CD4-positive, alpha-beta T cell treated with Interleukin-17A for 4 hours (primary cell): ENCODE measurements around the gene FRMD3.
A peak's percentile ranks its signal among the peaks of the same experiment; 100 is the strongest.
"Not testable (repeated sequence)": the region's sequence is repeated elsewhere in the genome, so short reads cannot be mapped to it uniquely, and the experiment has no call there.

Experiments
- DNase-seq: peaks from one replicate; pipeline ENCODE4 v3.0.0-alpha.2; 2020; ENCODE audit warnings: mixed read lengths

The FRMD3 gene

DNA sequence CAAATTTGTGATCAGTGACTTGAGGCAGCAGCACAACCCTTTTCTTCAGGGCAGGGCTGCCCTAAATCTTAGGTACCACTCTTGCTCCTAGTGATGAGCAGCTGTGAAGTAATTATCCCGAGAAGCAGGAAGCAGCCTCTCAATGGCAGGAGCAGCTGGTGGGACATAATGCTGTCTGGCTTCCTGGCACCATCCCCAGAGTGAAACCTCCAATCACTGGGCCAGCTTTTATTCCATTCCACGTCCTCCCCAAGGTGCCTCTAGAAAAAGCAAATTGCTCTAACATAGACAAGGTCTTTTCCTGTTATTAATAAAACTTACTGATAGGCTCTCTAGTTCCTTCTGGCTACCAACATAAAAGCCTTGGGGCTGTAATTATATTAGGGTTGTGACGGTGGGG, 154.0 kb downstream of the FRMD3 start:
- no peak for DNase-seq

DNA sequence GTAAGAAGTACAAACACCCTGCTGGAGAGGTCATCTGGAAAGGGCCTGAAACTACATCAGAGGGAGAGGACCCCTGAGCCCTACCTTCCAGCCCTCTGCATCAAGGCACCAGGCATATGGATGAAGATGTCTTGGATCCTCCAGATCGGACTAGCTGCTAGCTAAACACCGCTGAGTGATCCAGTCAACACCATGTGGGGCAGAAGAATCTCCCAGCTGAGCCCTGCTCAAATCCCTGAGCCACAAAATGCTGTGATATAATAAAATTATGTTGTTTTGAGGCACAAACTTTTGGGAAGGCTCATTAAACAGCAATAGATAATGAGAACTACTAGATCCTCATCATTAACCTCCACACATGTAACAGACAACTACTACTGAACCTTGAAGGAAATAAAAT, 155.2 kb downstream of the FRMD3 start:
- no peak for DNase-seq

DNA sequence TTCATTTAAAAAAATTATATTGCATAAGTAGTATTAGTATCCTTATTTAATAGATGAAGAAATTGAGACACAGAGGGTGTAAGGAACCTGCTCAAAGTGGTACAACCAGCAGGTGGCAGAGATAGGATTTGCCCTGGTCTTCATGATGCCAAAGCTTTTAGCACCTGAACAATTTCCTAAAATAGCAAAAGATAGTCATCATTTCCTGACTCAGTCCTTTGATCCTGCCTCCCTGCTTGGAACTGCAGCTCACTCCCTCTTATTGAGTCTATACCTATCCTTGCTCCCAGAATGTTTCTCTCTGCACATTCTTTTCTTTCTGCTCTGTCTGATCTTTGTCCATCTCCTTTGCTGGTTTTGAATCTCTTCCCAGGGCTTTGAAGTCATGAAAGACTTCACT, 155.8 kb downstream of the FRMD3 start:
- no peak for DNase-seq

DNA sequence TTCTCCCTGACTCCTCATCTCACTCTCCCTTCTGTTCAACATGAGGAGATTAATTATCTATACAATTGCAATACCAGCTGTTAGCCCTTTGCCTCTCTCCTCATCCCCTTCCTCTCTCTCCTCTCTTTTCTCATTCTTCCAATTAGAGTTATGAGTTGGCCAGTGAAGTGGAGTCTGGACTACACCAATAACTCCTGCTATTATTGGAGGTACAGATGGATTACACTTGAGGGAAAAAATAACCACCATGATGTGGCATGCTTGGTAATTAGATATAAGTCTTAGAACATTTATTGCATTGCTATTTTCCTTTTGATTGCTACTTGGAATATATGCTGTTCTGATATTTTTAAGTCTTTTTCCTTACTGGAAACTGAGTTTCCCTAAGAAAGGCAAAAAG, 159.2 kb downstream of the FRMD3 start:
- no peak for DNase-seq

DNA sequence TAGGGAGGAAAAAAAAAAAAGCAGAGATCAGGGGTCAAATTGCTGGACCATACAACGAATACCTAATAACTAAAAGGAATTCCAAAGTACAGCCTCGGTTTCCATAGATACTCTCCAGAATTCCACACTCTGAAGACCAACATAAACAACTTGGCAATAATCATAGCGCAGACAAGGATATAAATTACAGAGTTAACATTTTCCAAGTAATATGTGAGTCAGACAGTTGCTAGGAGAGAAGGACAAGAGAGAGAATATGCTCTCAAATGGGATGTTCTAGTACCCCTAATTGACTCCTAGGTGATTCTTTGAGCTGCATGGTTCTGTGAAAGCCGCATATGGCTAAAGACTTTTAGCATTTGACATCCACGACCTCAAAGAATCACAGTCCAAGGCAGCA, 165.2 kb downstream of the FRMD3 start:
- DNase-seq = no peak

DNA sequence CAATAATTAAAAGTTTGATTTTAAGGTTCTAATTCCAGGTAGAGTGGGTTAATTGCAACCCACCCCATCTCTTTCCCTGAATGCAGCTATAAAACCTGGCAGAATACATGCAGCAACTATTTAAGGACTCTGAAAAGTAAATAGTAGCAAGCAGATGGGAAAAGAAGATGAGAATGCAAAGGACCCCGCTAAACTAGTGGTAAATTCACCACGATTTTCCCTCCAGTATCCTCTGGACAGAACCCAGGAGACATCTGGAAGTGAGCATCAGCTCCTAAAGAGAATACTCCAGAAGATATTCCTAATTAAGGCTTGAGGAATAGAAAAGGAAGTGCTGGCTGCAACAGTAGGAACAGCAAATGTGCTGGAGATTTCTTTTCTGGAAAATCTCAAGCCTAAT, 170.9 kb downstream of the FRMD3 start:
- no peak for DNase-seq

DNA sequence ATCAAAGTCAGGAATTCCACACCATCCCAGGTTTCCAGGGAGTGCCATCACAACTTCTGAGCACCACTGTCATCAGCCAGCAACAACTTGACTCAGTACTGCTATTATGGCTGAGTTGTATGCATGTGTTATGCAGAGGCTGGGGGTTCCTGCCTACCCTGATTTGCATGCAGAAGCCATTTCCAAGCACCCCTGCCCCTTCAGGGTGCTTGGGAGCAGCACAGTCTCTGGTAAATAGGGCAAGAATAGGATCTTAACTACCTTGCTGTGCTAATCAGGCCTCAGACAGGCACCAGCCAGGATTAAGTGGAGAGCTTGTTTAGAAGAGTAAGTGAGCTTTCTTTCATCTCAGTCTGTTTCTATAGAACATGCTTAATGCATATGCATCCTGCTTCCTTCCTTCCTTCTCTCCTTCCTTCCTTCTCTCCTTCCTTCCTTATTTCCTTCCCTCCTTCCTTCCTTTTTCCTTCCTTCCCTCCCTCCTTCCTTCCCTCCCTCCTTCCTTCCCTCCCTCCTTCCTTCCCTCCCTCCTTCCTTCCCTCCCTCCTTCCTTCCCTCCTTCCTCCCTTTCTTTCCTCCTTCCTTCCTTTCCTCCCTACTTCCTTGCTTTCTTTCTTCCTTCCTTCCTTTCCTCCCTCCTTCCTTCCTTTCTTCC, 175.7 kb downstream of the FRMD3 start:
- DNase-seq = no peak

DNA sequence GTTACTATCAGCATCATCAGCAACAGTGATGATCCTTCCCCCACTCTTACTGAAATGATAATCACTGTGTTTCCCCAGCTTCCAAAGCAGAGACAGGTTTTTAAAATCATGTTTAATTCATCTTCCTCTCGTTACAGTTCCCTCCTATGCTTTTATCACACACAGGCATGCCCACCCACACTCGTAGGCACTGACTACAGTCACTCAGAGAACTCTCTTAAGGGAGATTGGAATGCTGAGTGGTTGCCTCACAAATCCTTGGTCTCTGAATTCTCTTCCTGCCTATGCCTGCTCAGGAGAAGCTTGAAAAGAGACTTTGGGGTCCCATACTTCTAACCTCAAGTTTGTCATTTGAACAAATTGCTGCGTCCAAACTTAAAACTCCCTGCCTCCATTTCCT, 179.2 kb downstream of the FRMD3 start:
- no peak for DNase-seq

DNA sequence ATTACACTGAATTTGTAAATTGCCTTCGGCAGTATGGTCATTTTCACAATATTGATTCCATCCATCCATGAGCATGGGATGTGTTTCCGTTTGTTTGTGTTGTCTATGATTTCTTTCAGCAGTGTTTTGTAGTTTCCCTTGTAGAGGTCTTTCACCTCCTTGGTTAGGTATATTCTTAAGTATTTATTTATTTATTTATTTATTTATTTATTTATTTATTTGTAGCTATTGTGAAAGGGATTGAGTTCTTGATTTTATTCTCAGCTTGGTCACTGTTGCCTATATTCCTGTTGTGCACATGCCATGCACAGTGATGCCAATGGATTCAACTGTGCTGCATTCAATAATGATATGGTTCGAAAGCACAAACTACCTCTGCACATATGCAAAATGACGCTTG, 179.7 kb downstream of the FRMD3 start:
- not testable (repeated sequence) for DNase-seq

DNA sequence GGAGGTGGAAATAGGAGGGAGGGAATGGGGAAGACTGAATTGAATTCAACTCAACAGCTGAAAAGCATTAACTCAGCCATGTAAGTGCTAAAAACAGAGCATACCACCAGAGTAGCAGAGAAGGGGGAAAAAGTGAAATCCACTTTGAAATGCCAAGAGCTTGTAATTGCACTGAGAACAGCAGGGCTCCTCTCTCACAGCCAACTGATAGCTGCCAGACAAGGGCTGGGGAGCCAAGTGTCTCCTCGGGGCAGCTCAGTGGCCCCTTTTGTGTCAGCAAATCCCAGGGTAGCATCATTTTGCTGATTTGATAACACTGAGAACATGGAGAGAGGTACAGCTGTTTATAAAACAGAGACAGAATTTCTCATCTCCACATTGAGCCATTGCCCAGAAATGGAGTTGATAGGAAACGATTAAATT, 182.5 kb downstream of the FRMD3 start:
- no peak for DNase-seq

DNA sequence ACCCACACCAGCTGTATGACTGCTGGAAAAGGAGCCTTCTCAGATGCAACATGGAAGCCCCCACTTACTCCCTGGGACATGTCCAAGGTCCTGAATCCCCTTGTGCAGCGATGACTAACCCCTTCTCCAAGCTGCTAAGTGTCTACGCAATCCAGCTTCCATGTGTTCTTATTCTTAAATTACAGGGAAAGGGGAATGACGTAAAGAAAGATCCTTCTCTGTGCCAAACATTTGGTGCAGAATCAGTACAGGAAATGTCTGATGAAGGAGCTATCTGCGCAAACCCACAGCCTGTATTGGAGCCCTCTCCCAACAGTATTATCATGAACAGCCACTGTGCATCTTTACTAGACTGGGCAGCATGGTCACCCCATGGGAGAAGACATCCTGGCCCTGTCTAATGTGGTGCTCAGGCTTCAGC, 183.2 kb downstream of the FRMD3 start:
- DNase-seq = no peak

DNA sequence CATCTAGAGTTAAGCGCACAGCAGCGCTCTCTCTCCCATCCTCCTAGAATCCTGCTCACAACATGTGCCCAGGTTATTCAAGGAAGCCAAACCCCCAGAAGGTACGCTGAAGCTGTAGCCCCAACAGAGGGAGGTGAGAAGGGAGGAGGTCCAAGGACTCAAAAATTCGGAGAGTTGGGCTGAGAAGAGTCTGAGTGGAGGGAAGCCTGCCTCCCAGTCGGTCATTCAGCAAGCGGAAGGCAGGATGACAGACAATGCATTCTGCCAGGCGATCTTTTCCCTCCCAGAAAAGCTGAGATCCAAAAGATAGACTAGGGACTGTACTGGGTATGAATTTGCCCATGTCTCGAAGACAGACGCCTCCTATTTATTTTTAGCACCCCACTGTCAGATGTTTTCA, 189.2 kb downstream of the FRMD3 start:
- DNase-seq = no peak

DNA sequence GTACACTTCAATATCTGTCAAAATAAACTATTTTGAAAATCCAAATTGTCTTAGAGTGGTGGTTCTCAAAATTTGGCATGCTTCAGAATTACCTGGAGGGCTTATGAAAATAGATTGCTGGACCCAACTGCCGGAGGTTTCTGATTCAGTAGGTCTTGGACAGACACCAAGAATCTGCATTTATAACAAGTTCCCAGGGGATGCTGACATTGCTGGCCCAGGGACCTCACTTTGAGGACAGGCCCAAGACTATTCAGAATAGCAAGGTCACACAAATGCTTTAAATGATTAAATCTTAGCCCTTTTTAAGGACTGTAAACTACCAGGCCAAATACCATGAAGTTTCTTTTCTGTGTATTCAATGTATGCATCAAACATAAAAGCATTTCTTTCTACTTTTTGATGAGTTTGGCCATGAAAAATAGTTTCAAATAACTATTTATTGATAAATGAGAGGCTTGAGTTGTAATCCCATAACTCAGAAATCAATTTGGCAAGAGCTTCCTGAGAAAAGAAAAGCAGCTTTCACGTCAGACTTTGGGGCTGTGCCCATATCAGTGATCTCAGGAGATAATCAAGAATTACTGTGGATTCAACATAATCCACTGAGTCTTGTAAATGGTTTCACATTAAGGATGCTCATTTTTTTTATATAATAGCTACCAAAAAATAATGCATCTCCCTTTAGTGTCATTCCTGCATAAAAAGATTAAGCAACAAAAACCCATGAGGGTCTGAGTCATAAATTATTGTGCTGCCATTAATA, 191.4 kb downstream of the FRMD3 start:
- DNase-seq = no peak

DNA sequence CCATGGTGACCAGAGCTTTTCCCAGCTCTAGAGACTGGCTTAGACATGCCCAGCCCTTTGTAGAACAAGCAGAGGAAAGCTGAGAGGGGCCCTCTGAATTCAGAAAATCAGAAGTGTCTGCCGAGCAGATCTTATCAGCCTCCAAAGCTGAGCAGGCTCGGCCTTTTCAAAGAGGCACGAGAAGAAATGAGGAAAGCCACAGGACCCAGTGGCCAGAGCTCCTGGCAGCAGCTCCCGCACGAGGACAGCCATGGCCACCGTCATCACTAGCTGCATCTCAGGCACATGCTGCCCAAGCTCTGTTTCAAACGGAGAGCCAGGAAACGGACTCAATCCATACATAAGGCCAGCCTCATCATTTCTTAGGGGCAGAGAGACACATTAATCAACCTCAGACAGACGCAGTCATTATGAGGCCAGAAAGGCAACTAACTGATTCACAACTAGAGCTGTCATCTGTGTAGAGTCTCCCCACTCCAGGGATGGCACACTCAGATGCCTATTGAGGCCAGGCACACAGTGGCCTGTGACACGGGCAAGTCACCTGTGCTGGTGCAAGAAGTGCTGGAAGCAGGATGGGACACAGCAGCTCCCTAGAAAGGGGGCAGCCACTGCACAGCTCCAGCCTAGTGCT, 194.7 kb downstream of the FRMD3 start:
- DNase-seq = no peak

DNA sequence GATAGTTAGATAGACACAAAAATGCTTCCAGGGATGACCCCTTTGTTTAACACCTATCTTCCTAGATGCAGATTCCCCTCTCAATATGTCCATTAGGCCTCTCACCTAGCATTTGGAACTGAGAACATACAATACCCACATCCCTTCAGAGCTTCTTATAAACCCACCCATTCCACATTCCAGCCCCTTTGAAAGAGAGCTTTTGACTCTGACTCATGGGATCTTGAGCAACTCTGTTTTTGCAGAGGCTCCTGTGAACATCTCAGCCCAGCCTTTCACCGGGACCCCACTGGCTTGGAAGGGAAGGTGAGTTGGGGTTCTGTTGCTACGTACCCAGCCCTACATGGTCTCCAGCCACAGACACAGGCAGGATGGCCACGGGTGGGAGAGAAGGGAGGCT, 195.5 kb downstream of the FRMD3 start:
- no peak for DNase-seq

DNA sequence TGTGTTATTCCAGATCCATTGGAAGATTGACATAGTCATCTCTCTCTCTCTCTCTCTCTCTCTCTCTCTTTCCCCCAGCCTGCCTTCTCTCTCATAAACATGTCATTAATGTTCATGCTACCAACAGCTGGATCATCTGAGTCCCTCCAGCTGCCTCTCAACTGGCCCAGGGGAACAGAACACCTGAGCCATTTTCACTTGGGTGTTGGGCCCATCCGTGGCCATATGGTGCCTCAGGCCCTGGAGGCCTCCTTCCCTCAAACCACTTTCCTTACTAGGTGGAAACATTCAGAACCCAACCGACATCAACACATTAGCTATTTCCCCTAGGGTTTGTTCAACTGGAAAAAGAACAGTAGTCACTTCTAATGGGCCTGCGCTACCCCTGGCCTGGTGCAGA, 196.2 kb downstream of the FRMD3 start:
- DNase-seq = no peak

DNA sequence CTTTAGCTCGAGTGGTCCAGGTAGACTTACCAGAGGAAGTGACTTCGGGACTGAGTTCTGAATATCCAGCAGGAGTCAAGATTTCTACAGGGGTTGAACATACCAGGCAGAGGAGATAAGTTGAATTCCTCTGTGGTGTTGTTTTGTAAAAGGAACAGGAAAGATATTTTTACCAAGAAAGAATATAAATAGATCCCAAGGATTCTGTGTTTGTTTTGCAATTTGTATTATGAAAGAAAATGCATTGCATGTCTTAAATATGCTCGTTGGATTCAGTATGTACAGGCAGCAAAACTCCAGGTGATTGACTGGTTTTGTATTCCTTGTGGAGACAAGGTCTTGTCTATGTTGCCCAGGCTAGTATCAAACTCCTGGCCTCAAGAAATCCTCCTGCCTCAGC, 197.8 kb downstream of the FRMD3 start:
- DNase-seq = no peak

DNA sequence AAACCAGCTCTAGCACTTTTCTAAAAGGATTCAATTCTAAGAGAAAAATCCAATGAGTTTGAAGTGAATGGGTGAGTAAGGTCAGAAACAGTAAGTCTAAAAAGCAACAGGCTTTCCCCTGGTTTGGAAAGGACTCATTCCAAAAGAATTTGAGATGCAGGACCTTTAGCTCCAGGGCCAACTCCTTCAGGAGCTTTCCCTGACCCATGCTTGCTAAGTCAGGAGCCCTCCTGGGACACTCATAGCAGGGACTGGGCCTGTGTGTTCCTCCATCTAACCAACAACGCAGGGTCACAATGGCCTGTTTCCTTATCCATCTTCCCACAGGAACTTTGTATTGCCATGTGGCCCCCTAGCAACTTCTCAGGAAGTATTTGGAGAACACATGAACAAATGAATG, 198.8 kb downstream of the FRMD3 start:
- no peak for DNase-seq

DNA sequence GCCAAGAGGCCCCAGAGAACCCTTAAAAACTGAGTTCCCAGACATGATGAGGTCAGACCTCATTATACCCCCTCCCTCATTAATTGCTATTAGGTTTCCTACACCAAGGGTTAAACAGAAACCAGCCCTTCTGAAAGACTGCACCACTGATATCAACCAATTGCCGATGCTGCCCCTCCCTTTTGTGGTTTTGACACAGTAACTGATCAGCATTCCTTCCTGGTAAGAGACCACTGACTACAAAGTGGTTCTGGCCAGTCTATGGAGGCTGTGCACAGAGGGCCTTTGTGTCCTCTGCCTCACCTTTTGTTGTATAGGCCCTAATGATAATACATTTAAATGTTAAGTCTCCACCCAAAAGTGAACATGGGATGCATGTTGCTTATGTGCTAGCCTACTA, 201.5 kb downstream of the FRMD3 start:
- no peak for DNase-seq

DNA sequence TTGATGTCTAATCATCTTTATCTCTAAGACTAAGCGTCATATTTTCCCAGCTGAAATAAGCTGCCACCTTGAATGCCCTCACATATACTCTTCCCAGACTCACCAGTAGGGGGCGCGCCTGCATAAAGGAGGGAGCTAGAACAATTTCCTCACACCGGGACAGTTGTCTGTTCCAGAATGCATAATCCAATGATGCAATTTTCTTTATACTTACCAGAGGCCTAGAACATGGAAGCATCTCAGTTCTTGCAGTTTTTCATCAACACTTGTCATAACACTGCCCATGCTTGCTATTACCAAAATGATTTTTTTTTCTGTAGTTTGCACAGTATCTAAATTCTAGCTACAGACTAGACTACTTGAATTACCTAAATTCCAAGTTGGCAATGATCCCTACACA, 203.9 kb downstream of the FRMD3 start:
- DNase-seq = peak; percentile 68

DNA sequence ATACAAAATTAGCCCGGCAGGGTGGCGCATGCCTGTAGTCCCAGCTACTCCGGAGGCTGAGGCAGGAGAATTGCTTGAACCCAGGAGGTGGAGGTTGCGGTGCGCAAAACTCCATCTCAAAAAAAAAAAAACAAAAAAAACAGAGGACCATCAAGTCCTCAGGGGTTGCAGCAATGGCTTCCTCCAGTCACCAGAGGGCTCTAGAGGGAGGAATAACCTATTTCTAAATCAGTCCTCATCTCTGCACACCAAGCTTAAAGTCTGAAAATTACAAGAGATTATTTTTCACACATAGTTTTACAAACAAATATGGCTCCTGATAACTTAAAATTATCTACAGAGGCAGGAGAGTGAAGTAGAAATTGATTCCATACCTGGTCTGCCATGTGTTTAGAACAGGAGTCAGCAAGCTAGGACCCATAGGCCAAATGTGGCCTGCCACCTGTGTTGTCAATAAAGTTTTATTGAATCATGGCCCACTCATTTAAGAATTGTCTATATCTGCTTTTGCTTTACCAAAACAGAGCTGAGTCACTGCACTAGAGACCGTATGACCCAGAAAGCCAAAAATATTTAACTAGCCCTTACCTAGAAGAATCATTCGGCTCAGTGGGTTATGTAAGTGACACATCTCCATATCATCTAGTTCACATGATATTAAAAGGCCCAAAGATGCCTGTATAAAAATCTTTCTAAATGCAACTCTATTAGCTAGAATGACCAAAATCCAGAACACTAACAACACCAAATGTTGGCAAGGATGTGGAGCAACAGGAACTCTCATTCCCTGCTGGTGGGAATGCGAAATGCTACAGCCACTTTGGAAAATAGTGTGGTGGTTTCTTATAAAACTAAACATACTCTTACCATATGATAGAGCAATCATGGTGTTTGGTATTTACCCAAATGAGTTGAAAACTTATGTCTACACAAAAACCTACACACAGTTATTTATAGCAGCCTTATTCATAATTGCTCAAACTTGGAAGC, 207.7 kb downstream of the FRMD3 start:
- no peak for DNase-seq

DNA sequence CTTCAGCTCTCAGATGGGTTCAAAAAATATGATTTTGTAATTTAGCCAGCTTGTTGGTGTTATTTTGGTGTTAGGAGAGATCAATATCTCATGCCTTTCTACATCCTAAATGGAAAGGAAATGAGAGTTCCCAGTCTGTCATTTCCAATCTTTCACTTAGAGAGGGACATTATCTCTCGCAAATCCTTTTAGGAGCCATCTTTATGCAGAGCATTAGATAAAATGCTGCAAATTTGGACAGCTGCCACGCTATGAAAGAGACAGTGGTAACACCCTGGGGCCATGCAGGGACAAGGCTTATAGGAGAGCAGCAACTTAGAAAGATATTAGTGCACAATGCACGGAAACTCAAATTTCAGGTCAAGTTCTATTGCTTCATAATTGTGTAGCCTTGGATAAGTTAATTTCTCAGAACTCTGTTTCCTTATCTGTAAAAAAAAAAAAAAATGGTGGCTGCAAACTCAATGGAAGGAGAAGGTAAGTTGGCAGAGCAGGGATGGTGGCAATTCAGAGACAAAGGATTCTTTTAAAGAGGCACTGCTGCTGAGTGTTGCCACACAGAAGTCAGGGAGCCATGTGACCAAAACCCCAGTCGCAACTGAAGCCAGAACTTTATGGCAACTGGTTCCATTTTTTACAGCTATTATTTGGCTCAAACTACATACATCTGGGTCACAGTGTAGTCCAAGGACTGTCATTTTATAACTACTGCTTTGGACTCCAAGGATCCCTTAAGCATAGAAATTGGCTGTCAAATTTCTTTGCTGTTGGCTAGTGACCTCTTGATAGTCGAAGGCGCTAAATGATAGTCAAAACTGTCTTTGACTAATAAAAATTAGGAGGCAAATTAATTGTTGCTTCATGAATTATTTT, 210.2 kb downstream of the FRMD3 start:
- DNase-seq = no peak
